Measurements from ENCODE around the gene CLTA. TPM values are rescaled to one million over a fixed set of nuclear protein-coding genes. Genes with fewer than 3 reads are reported as not detected.
"Not testable (repeated sequence)": the region's sequence is repeated elsewhere in the genome, so short reads cannot be mapped to it uniquely, and the experiment has no call there.

CLTA gene
- total RNA-seq, 1 donor from 2014 or later = 164 TPM

GRCh38 chr9:36221667-36222066, 30.9 kb downstream of the CLTA start:
- Mint-ChIP-seq H3K27ac (ENCODE audit: unreplicated experiment) (no peak overlapping the region), H3K27me3 (ENCODE audit: unreplicated experiment) (peaks cover 3% of the 10 kb centered on the region), H3K4me3 (ENCODE audit: unreplicated experiment) (no peak overlapping the region), H3K4me1 (ENCODE audit: low read depth, unreplicated experiment) (peaks cover 2% of the 10 kb centered on the region), H3K9me3 (ENCODE audit: unreplicated experiment) (no peaks in the 10 kb centered on the region), H3K36me3 (ENCODE audit: unreplicated experiment) (no peaks in the 10 kb centered on the region)
- TF ChIP-seq, protein P1, sequence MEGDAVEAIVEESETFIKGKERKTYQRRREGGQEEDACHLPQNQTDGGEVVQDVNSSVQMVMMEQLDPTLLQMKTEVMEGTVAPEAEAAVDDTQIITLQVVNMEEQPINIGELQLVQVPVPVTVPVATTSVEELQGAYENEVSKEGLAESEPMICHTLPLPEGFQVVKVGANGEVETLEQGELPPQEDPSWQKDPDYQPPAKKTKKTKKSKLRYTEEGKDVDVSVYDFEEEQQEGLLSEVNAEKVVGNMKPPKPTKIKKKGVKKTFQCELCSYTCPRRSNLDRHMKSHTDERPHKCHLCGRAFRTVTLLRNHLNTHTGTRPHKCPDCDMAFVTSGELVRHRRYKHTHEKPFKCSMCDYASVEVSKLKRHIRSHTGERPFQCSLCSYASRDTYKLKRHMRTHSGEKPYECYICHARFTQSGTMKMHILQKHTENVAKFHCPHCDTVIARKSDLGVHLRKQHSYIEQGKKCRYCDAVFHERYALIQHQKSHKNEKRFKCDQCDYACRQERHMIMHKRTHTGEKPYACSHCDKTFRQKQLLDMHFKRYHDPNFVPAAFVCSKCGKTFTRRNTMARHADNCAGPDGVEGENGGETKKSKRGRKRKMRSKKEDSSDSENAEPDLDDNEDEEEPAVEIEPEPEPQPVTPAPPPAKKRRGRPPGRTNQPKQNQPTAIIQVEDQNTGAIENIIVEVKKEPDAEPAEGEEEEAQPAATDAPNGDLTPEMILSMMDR (IDR thresholded peaks at IDR 0.05; ENCODE audit: partially characterized antibody, unreplicated experiment) = no peak
- DNase-seq = no peak

DNA sequence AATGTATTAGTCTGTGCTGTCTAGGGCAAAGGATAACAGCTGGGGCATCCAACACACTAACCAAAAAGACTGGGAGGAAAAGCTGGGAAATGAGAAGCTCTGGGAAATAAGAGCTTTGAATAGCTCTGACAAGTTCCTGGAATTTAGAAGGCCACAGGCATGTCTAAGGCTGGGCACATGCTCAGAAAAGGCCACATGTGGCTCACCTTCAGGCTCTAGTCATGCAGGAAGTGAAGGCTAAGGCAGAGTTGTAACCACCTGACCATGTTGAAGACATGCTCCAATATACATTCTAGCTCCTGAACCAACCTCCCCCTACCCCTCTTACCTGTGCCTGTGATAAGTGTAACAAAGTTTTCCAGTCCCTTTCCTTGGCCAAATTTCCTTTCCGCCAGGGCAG, 31.7 kb downstream of the CLTA start:
- no peak overlapping the region for H3K27ac Mint-ChIP-seq (ENCODE audit: unreplicated experiment)
- no peak for DNase-seq
- peaks cover 3% of the 10 kb centered on the region for H3K27me3 Mint-ChIP-seq (ENCODE audit: unreplicated experiment)
- H3K4me3 Mint-ChIP-seq (ENCODE audit: unreplicated experiment) = no peak overlapping the region
- no peaks in the 10 kb centered on the region for H3K9me3 Mint-ChIP-seq (ENCODE audit: unreplicated experiment)
- peaks cover 2% of the 10 kb centered on the region for H3K4me1 Mint-ChIP-seq (ENCODE audit: low read depth, unreplicated experiment)
- no peaks in the 10 kb centered on the region for H3K36me3 Mint-ChIP-seq (ENCODE audit: unreplicated experiment)
- TF ChIP-seq, protein P1 (IDR thresholded peaks at IDR 0.05; ENCODE audit: partially characterized antibody, unreplicated experiment) = no peak

DNA sequence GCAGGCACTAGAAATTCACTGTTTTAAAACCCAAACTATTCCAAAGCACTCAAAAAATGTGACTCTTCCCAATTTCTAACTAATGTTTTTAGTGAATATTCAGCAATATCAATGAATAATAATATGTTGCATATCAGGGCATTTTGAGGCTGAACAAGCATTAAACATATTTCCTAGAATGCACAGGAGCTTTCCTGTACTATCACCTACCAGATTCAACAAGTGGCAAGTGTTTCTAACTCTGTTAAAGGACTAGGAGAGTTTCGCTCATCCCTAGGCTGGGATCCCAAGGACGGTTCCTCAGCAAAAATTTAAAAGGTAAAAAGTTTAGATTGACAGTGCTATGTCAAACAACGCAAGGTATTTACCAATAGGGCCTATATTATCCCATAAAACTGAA, 46.5 kb downstream of the CLTA start:
- H3K27ac Mint-ChIP-seq (ENCODE audit: unreplicated experiment) = no peak overlapping the region
- H3K9me3 Mint-ChIP-seq (ENCODE audit: unreplicated experiment) = peaks cover 1% of the 10 kb centered on the region
- no peaks in the 10 kb centered on the region for H3K4me1 Mint-ChIP-seq (ENCODE audit: low read depth, unreplicated experiment)
- no peak for DNase-seq
- H3K4me3 Mint-ChIP-seq (ENCODE audit: unreplicated experiment) = no peak overlapping the region
- H3K36me3 Mint-ChIP-seq (ENCODE audit: unreplicated experiment) = no peaks in the 10 kb centered on the region
- H3K27me3 Mint-ChIP-seq (ENCODE audit: unreplicated experiment) = no peaks in the 10 kb centered on the region
- TF ChIP-seq, protein P1 (IDR thresholded peaks at IDR 0.05; ENCODE audit: partially characterized antibody, unreplicated experiment) = no peak

DNA sequence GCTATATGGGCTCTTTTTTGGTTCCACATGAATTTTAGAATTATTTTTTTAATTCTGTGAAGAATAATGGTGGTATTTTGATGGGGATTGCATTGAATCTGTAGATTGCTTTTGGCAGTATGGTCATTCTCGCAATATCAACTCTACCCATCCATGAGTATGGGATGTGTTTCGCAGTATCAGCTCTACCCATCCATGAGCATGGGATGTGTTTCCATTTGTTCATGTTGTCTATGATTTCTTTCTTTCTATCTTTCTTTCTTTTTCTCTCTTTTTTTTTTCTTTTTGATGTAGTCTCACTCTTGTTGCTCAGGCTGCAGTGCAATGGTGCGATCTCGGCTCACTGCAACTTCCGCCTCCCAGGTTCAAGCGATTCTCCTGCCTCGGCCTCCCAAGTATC, 48.5 kb downstream of the CLTA start:
- H3K4me3 Mint-ChIP-seq (ENCODE audit: unreplicated experiment); H3K27me3 Mint-ChIP-seq (ENCODE audit: unreplicated experiment); H3K27ac Mint-ChIP-seq (ENCODE audit: unreplicated experiment); H3K4me1 Mint-ChIP-seq (ENCODE audit: low read depth, unreplicated experiment); H3K36me3 Mint-ChIP-seq (ENCODE audit: unreplicated experiment); H3K9me3 Mint-ChIP-seq (ENCODE audit: unreplicated experiment); DNase-seq: not testable (repeated sequence)

DNA sequence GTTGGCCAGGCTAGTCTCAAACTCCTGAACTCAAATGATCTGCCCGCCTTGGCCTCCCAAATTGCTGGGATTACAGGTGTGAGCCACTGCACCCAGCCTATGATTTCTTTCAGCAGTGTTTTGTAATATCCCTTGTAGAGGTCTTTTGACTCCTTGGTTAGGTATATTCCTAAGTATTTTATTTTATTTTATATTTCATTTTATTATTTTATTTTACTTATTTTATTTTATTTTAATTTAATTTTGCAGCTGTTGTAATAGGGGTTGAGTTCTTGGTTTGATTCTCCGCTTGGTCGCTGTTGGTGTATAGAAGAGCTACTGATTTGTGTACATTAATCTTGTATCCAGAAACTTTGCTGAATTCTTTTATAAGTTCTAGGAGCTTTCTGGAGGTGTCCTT, 49.0 kb downstream of the CLTA start:
- H3K36me3 Mint-ChIP-seq (ENCODE audit: unreplicated experiment); H3K4me3 Mint-ChIP-seq (ENCODE audit: unreplicated experiment); H3K27ac Mint-ChIP-seq (ENCODE audit: unreplicated experiment); H3K4me1 Mint-ChIP-seq (ENCODE audit: low read depth, unreplicated experiment); DNase-seq; H3K9me3 Mint-ChIP-seq (ENCODE audit: unreplicated experiment); H3K27me3 Mint-ChIP-seq (ENCODE audit: unreplicated experiment): not testable (repeated sequence)

DNA sequence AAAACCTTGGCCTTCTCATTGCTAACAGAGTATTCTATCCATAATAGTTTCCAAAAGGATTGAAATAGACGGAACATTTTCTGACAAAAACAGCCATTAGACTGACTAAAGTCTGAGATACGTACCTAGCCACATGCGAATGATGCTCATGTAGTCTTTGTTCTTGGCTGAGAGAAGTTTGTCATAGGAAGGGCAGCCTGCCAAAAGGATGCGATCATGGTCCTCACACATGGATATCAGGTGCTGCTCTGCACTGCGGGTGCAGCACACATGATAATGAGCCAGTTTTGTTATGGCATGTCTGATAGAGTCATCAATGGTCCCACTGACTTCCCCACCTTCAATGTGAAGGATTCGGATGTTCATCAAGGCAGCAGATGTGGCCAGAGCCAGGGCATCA, 55.2 kb downstream of the CLTA start:
- no peak for DNase-seq
- Mint-ChIP-seq H3K9me3 (ENCODE audit: unreplicated experiment) (no peaks in the 10 kb centered on the region), H3K27me3 (ENCODE audit: unreplicated experiment) (no peaks in the 10 kb centered on the region), H3K27ac (ENCODE audit: unreplicated experiment) (no peak overlapping the region), H3K36me3 (ENCODE audit: unreplicated experiment) (no peaks in the 10 kb centered on the region), H3K4me3 (ENCODE audit: unreplicated experiment) (no peak overlapping the region), H3K4me1 (ENCODE audit: low read depth, unreplicated experiment) (no peaks in the 10 kb centered on the region)
- TF ChIP-seq, protein P1 (IDR thresholded peaks at IDR 0.05; ENCODE audit: partially characterized antibody, unreplicated experiment) = no peak
